ENCODE measurements around the gene RAMP3. TPM values are rescaled to one million over a fixed set of nuclear protein-coding genes. Genes with fewer than 3 reads are reported as not detected.

RAMP3 gene
- total and polyA plus RNA-seq, 7 donors = 2.5 to 57.8 (median 26.0) TPM

- DNase-seq = no peak
- H3K9me3 ChIP-seq = no peaks in the 10 kb centered on the region
- 91 to 95% methylated on average over 2 of the region's 2 CpGs for WGBS, 2 donors
- H3K27me3 ChIP-seq = peaks cover 0 to 26% (median 0%) of the 10 kb centered on the region in 3 donors
- no peak for TF ChIP-seq EP300 (IDR thresholded peaks at IDR 0.05)
- TF ChIP-seq POLR2AphosphoS5 (IDR thresholded peaks at IDR 0.05) = no peak
- TF ChIP-seq POLR2A (IDR thresholded peaks at IDR 0.05) = no peak
- TF ChIP-seq, protein P1, sequence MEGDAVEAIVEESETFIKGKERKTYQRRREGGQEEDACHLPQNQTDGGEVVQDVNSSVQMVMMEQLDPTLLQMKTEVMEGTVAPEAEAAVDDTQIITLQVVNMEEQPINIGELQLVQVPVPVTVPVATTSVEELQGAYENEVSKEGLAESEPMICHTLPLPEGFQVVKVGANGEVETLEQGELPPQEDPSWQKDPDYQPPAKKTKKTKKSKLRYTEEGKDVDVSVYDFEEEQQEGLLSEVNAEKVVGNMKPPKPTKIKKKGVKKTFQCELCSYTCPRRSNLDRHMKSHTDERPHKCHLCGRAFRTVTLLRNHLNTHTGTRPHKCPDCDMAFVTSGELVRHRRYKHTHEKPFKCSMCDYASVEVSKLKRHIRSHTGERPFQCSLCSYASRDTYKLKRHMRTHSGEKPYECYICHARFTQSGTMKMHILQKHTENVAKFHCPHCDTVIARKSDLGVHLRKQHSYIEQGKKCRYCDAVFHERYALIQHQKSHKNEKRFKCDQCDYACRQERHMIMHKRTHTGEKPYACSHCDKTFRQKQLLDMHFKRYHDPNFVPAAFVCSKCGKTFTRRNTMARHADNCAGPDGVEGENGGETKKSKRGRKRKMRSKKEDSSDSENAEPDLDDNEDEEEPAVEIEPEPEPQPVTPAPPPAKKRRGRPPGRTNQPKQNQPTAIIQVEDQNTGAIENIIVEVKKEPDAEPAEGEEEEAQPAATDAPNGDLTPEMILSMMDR (IDR thresholded peaks at IDR 0.05) = no peak
- no peaks in the 10 kb centered on the region for H3K4me1 ChIP-seq
- H3K27ac ChIP-seq = peak overlapping the region in 2 of 4 donors; percentile 5 to 12
- H3K4me3 ChIP-seq = no peak overlapping the region
- intact Hi-C loops (cut with DNase I) = no loop called here
- H3K36me3 ChIP-seq = no peaks in the 10 kb centered on the region
Observed at GRCh38 chr7:45211958-45212357, 54.4 kb downstream of the RAMP3 start.

- TF ChIP-seq, protein P1 (IDR thresholded peaks at IDR 0.05) = no peak
- TF ChIP-seq POLR2A (IDR thresholded peaks at IDR 0.05) = no peak
- no peak for TF ChIP-seq POLR2AphosphoS5 (IDR thresholded peaks at IDR 0.05)
- TF ChIP-seq EP300 (IDR thresholded peaks at IDR 0.05) = no peak
- 75 to 85% methylated on average over 5 of the region's 5 CpGs for WGBS, 2 donors
- H3K9me3 ChIP-seq = no peaks in the 10 kb centered on the region
- no peak overlapping the region for H3K4me3 ChIP-seq
- intact Hi-C loops (cut with DNase I) = no loop called here
- no peak overlapping the region for H3K27ac ChIP-seq
- DNase-seq = no peak
- no peaks in the 10 kb centered on the region for H3K36me3 ChIP-seq
- peaks cover 0 to 32% (median 0%) of the 10 kb centered on the region in 3 donors for H3K27me3 ChIP-seq
- no peaks in the 10 kb centered on the region for H3K4me1 ChIP-seq
Observed at GRCh38 chr7:45212606-45213005, 55.0 kb downstream of the RAMP3 start.

GRCh38 chr7:45215601-45216062, 58.0 kb downstream of the RAMP3 start:
- Histone ChIP-seq H3K4me1 (no peaks in the 10 kb centered on the region), H3K4me3 (no peak overlapping the region), H3K36me3 (no peaks in the 10 kb centered on the region), H3K27me3 (peaks cover 0 to 37% (median 0%) of the 10 kb centered on the region in 3 donors), H3K9me3 (no peaks in the 10 kb centered on the region), H3K27ac (no peak overlapping the region)
- DNase-seq = no peak
- intact Hi-C loops (cut with DNase I) = no loop called here
- 24 to 40% methylated on average over 8 of the region's 8 CpGs for WGBS, 2 donors
- TF ChIP-seq EP300 (IDR thresholded peaks at IDR 0.05) (no peak), POLR2AphosphoS5 (IDR thresholded peaks at IDR 0.05) (no peak), POLR2A (IDR thresholded peaks at IDR 0.05) (no peak)
- TF ChIP-seq, protein P1 (IDR thresholded peaks at IDR 0.05) = no peak

DNA sequence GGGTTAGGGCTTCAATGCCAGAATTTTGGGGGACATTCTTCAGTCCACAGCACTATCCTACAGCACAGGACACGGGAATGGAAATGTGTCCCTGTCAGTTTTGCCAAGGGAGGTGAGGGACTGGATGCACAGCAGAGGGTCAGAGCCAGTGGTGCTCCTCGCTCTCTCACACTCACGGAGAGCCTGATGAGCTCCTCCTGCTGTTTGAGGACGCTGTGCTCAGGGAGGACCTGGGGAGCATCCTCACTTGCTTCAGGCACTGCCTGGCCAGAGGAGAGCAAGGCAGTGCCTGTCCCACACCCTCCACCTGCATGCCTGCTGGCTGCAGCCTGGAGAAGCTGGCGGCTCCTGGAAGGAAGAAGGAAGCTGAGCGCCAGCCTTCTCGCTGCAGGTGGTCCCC, 58.6 kb downstream of the RAMP3 start:
- 64 to 65% methylated on average over 7 of the region's 7 CpGs for WGBS, 2 donors
- TF ChIP-seq EP300 (IDR thresholded peaks at IDR 0.05) (no peak), POLR2AphosphoS5 (IDR thresholded peaks at IDR 0.05) (no peak), POLR2A (IDR thresholded peaks at IDR 0.05) (no peak)
- TF ChIP-seq, protein P1 (IDR thresholded peaks at IDR 0.05) = no peak
- H3K27me3 ChIP-seq = peaks cover 0 to 37% (median 0%) of the 10 kb centered on the region in 3 donors

GRCh38 chr7:45216622-45217165, 59.1 kb downstream of the RAMP3 start:
- TF ChIP-seq POLR2A (IDR thresholded peaks at IDR 0.05) (no peak), POLR2AphosphoS5 (IDR thresholded peaks at IDR 0.05) (no peak), EP300 (IDR thresholded peaks at IDR 0.05) (no peak)
- TF ChIP-seq, protein P1 (IDR thresholded peaks at IDR 0.05) = no peak

More for the DNA sequence above, 58.6 kb downstream of the RAMP3 start:
- no peak overlapping the region for H3K4me3 ChIP-seq
- no peaks in the 10 kb centered on the region for H3K4me1 ChIP-seq
- no peaks in the 10 kb centered on the region for H3K9me3 ChIP-seq
- no peak overlapping the region for H3K27ac ChIP-seq
- intact Hi-C loops (cut with DNase I) = no loop called here
- no peak for DNase-seq
- no peaks in the 10 kb centered on the region for H3K36me3 ChIP-seq

More at GRCh38 chr7:45216622-45217165, 59.1 kb downstream of the RAMP3 start:
- 73% methylated on average over 11 of the region's 11 CpGs for WGBS, 2 donors
- no peak for DNase-seq
- Histone ChIP-seq H3K4me3 (no peak overlapping the region), H3K36me3 (no peaks in the 10 kb centered on the region), H3K4me1 (no peaks in the 10 kb centered on the region), H3K27me3 (peaks cover 0 to 37% (median 0%) of the 10 kb centered on the region in 3 donors), H3K27ac (no peak overlapping the region), H3K9me3 (no peaks in the 10 kb centered on the region)
- intact Hi-C loops (cut with DNase I) = no loop called here
